HCT116 (cell line): ENCODE measurements around the gene TAGLN2. TPM values are rescaled to one million over a fixed set of nuclear protein-coding genes. Genes with fewer than 3 reads are reported as not detected.

Experiments
- ATAC-seq: fragments of 200-7000 bp; cut with Tn5 transposase; 2 replicates; pipeline ENCODE4 v1.9.1; 2020; ENCODE audit warnings: mild to moderate bottlenecking, moderate library complexity
- BruUV-seq: library from RNA; stranded (reverse); fragments of 400-500 nt; replicated peaks from 2 replicates; lab custom pipeline; 2021; lab: Mats Ljungman, UMichigan
- CTCF ChIA-PET: fragments of 300-600 bp; sonication (Branson Sonifier 250); formaldehyde crosslinking; loops from one replicate; lab custom pipeline; 2021; ENCODE audit warnings: antibody characterized with exemption; lab: Charles Lee
- POLR2A ChIA-PET: fragments of 300-600, 350-600 bp; sonication (Branson Sonifier 250); formaldehyde crosslinking; loops from one replicate; lab custom pipeline; 2021; ENCODE audit warnings: antibody characterized with exemption; lab: Charles Lee
- RAD21 ChIA-PET, 2 experiments: fragments of 300-600 bp; sonication (Branson Sonifier 250); formaldehyde crosslinking; loops; one replicate each; lab custom pipeline; 2023; ENCODE audit warnings: low total read pairs in 2 of 2; ENCODE audit not compliant: uncharacterized antibody in 2 of 2, unreplicated experiment in 2 of 2, low non-redundant PET in 1 of 2; lab: Charles Lee
- DNase-seq: peaks from one replicate; pipeline ENCODE4 v3.0.0-alpha.2; 2010; ENCODE audit warnings: low read depth, low spot score
- H2AFZ ChIP-seq: fragments of 200-600 bp; shearing (Covaris generic), sonication (generic); 2 replicates; pipeline ENCODE4 v1.6.1; 2017; ENCODE audit warnings: low read depth, mixed run types, mixed read lengths, antibody characterized with exemption, low read length; ENCODE audit not compliant: poor library complexity, severe bottlenecking
- H3K27ac ChIP-seq: 2 replicates; pipeline ENCODE4 v1.5.1; 2012; ENCODE audit warnings: low read depth, low read length
- H3K27me3 ChIP-seq: fragments of 200-600 bp; sonication (generic); 2 replicates; pipeline ENCODE4 v1.6.1; 2016; ENCODE audit warnings: mixed run types, low read length, mixed read lengths; ENCODE audit not compliant: insufficient read depth
- H3K36me3 ChIP-seq, 2 experiments: fragments of 200-500 bp in 1 of 2; fragments of 200-600 bp in 1 of 2; sonication (Bioruptor generic) in 1 of 2; sonication (generic) in 1 of 2; 2 replicates each; pipeline versions ENCODE4 v1.5.1 to v1.6.1; 2014 to 2016; ENCODE audit warnings: low read length in 2 of 2, inconsistent platforms in 1 of 2, mixed read lengths in 1 of 2, mixed run types in 1 of 2; ENCODE audit not compliant: insufficient read depth in 2 of 2, control insufficient read depth in 1 of 2
- H3K4me1 ChIP-seq, 2 experiments: fragments of 200-600 bp in 1 of 2; sonication (generic) in 1 of 2; 2 replicates each; pipeline versions ENCODE4 v1.5.1 to v1.6.1; 2012 to 2017; ENCODE audit warnings: low read length in 2 of 2, inconsistent platforms in 1 of 2, mild to moderate bottlenecking in 1 of 2, mixed read lengths in 1 of 2, mixed run types in 1 of 2, moderate library complexity in 1 of 2; ENCODE audit not compliant: insufficient read depth in 2 of 2, control insufficient read depth in 1 of 2
- H3K4me2 ChIP-seq: fragments of 200-600 bp; sonication (generic); 2 replicates; pipeline ENCODE4 v1.6.1; 2017; ENCODE audit warnings: mixed run types, low read length, mixed read lengths
- H3K4me3 ChIP-seq, 2 experiments: fragments of 200-600 bp in 1 of 2; sonication (generic) in 1 of 2; replicated peaks in 1 of 2; 2 replicates each; pipeline ENCODE4 v1.5.1; 2011 to 2016; ENCODE audit warnings: low read length in 2 of 2, control low read depth in 1 of 2, low read depth in 1 of 2, mild to moderate bottlenecking in 1 of 2, mixed read lengths in 1 of 2, mixed run types in 1 of 2
- H3K79me2 ChIP-seq: fragments of 200-600 bp; sonication (generic); 2 replicates; pipeline ENCODE4 v1.6.1; 2017; ENCODE audit warnings: mild to moderate bottlenecking, mixed run types, low read length, moderate library complexity, mixed read lengths; ENCODE audit not compliant: insufficient read depth
- H3K9ac ChIP-seq: fragments of 200-600 bp; sonication (generic); 2 replicates; pipeline ENCODE4 v1.6.1; 2016; ENCODE audit warnings: low read length, mixed read lengths
- H3K9me2 ChIP-seq: fragments of 200-600 bp; sonication (generic), shearing (Covaris generic); 2 replicates; pipeline ENCODE4 v1.6.1; 2017; ENCODE audit warnings: mixed run types, mild to moderate bottlenecking, moderate library complexity; ENCODE audit not compliant: insufficient read depth
- H3K9me3 ChIP-seq, 2 experiments: fragments of 200-500 bp in 1 of 2; fragments of 200-600 bp in 1 of 2; sonication (Bioruptor generic) in 1 of 2; sonication (generic) in 1 of 2; 2 replicates each; pipeline ENCODE4 v1.6.1; 2014 to 2017; ENCODE audit warnings: low read length in 2 of 2, mixed read lengths in 2 of 2, inconsistent platforms in 1 of 2, low read depth in 1 of 2, mild to moderate bottlenecking in 1 of 2, mixed run types in 1 of 2, moderate library complexity in 1 of 2; ENCODE audit not compliant: control insufficient read depth in 1 of 2, insufficient read depth in 1 of 2
- H4K20me1 ChIP-seq: fragments of 200-600 bp; sonication (generic), shearing (Covaris generic); 2 replicates; pipeline ENCODE4 v1.6.1; 2017; ENCODE audit warnings: mixed run types, mild to moderate bottlenecking, moderate library complexity; ENCODE audit not compliant: insufficient read depth
- ATF3 ChIP-seq: IDR thresholded peaks from 2 replicates; pipeline ENCODE4 v1.6.1; 2012
- CBX3 ChIP-seq: IDR thresholded peaks from 2 replicates; pipeline ENCODE4 v1.6.1; 2012; ENCODE audit warnings: low read depth
- CTCF ChIP-seq, 3 experiments: fragments of 200-600 bp in 1 of 3; sonication (generic) in 1 of 3; IDR thresholded peaks in 2 of 3; conservative IDR thresholded peaks in 1 of 3; 2 replicates each; pipeline ENCODE4 v1.5.1; 2012 to 2017; ENCODE audit warnings: low read depth in 2 of 3, low read length in 2 of 3, antibody characterized with exemption in 1 of 3, borderline replicate concordance in 1 of 3, control low read depth in 1 of 3, mild to moderate bottlenecking in 1 of 3, mixed read lengths in 1 of 3, mixed run types in 1 of 3, moderate library complexity in 1 of 3; ENCODE audit not compliant: insufficient read depth in 1 of 3
- EGR1 ChIP-seq: IDR thresholded peaks from 2 replicates; pipeline ENCODE4 v1.6.1; 2012; ENCODE audit warnings: low read depth
- ELF1 ChIP-seq: IDR thresholded peaks from 2 replicates; pipeline ENCODE4 v1.6.1; 2012; ENCODE audit warnings: low read depth, borderline replicate concordance
- EZH2 ChIP-seq: fragments of 200-600 bp; sonication (generic); IDR thresholded peaks from 2 replicates; pipeline ENCODE4 v1.6.1; 2017; ENCODE audit warnings: antibody characterized with exemption, mixed run types
- EZH2phosphoT487 ChIP-seq: fragments of 200-600 bp; IDR thresholded peaks from 2 replicates; pipeline ENCODE4 v1.6.1; 2018; ENCODE audit warnings: antibody characterized with exemption, borderline replicate concordance
- FOSL1 ChIP-seq: IDR thresholded peaks from 2 replicates; pipeline ENCODE4 v1.6.1; 2012; ENCODE audit warnings: low read depth
- JUND ChIP-seq: IDR thresholded peaks from 2 replicates; pipeline ENCODE4 v1.6.1; 2012
- MAX ChIP-seq: IDR thresholded peaks from 2 replicates; pipeline ENCODE4 v1.6.1; 2012
- POLR2A ChIP-seq: IDR thresholded peaks from 2 replicates; pipeline ENCODE4 v1.7.0; 2011; ENCODE audit warnings: borderline replicate concordance; ENCODE audit not compliant: insufficient read depth, insufficient read length; ENCODE audit errors: extremely low read depth
- RAD21 ChIP-seq: IDR thresholded peaks from 2 replicates; pipeline ENCODE4 v1.6.1; 2012; ENCODE audit warnings: low read depth, mild to moderate bottlenecking
- REST ChIP-seq: IDR thresholded peaks from 2 replicates; pipeline ENCODE4 v1.6.1; 2012; ENCODE audit warnings: low read depth
- SIN3A ChIP-seq: IDR thresholded peaks from 2 replicates; pipeline ENCODE4 v1.6.1; 2012; ENCODE audit warnings: low read depth
- SP1 ChIP-seq: IDR thresholded peaks from 2 replicates; pipeline ENCODE4 v1.6.1; 2012; ENCODE audit warnings: low read depth
- SRF ChIP-seq: IDR thresholded peaks from 2 replicates; pipeline ENCODE4 v1.6.1; 2012; ENCODE audit warnings: low read depth
- TCF7L2 ChIP-seq: IDR thresholded peaks from 2 replicates; pipeline ENCODE4 v1.7.0; 2011; ENCODE audit warnings: borderline replicate concordance, inconsistent platforms; ENCODE audit not compliant: insufficient read depth, insufficient read length; ENCODE audit errors: extremely low read depth
- ZBTB33 ChIP-seq: IDR thresholded peaks from 2 replicates; pipeline ENCODE4 v1.6.1; 2011; ENCODE audit warnings: mild to moderate bottlenecking, low read length, moderate library complexity; ENCODE audit not compliant: insufficient replicate concordance; ENCODE audit errors: extremely low read depth
- ZNF274 ChIP-seq: fragments of 200-500 bp; sonication (Bioruptor generic); IDR thresholded peaks from 2 replicates; pipeline ENCODE4 v1.6.1; 2014; ENCODE audit warnings: mild to moderate bottlenecking, low read depth, low read length, inconsistent platforms
- intact Hi-C: fragments of 100-400 bp; cut with micrococcal nuclease; formaldehyde crosslinking; loops from 2 replicates; pipeline ENCODE4 v1.10.0; 2022
- total RNA-seq: library from RNA; stranded (reverse); gene quantifications from one replicate; pipeline ENCODE4 v1.2.1, GENCODE V29; 2021; ENCODE audit not compliant: unreplicated experiment

TAGLN2 gene
- total RNA-seq, 1 experiment from 2014 or later: 127 TPM

GRCh38 chr1:159947942-159948341, 22.6 kb upstream of the TAGLN2 start:
- TF ChIP-seq MAX: no peak
- TF ChIP-seq POLR2A: no peak
- no peak for TF ChIP-seq EZH2
- TF ChIP-seq ZNF274: no peak
- TF ChIP-seq SRF: no peak
- TF ChIP-seq JUND: no peak
- TF ChIP-seq SIN3A: no peak
- no peak for TF ChIP-seq RAD21
- no peak for TF ChIP-seq EGR1
- TF ChIP-seq ELF1: no peak
- TF ChIP-seq FOSL1: no peak
- TF ChIP-seq REST: no peak
- no peak for TF ChIP-seq CTCF (IDR thresholded peaks at IDR 0.05 in 2 of 3, conservative IDR thresholded peaks at IDR 0.05 in 1 of 3; ENCODE audit: borderline replicate concordance in 1 of 3, insufficient read depth in 1 of 3, low read depth in 2 of 3, low read length in 2 of 3)
- no peak for TF ChIP-seq ATF3
- TF ChIP-seq SP1: no peak
- TF ChIP-seq CBX3: no peak
- TF ChIP-seq TCF7L2: no peak
- no peak for TF ChIP-seq EZH2phosphoT487
- no peak for TF ChIP-seq ZBTB33
- Histone ChIP-seq H3K9me3 (no peaks in the 10 kb centered on the region), H3K27me3 (peaks cover 4% of the 10 kb centered on the region; the same call in 1 of the 2 replicates), H3K4me3 (no peak overlapping the region), H2AFZ (no peak overlapping the region), H3K27ac (no peak overlapping the region), H3K79me2 (no peaks in the 10 kb centered on the region), H3K9ac (no peak overlapping the region), H3K4me1 (peaks cover 14 to 25% of the 10 kb centered on the region in 2 experiments), H3K9me2 (no peaks in the 10 kb centered on the region), H4K20me1 (no peaks in the 10 kb centered on the region), H3K36me3 (no peaks in the 10 kb centered on the region), H3K4me2 (no peak overlapping the region)
- DNase-seq: no peak
- RAD21 ChIA-PET: no interaction called here
- CTCF ChIA-PET: interaction anchor here (1.6 kb wide), 1 partner anchor 59 kb away, joined by 3 read pairs; no protein-coding TSS in a partner anchor
- no peak for ATAC-seq
- POLR2A ChIA-PET: no interaction called here
- BruUV-seq: no TSS peak
- intact Hi-C loops: no loop called here
